ENCODE results near the gene GDI2. TPM values are rescaled to one million over a fixed set of nuclear protein-coding genes. Genes with fewer than 3 reads are reported as not detected.

GDI2 gene
- total RNA-seq, 1 experiment from 2014 or later: 144 TPM

- H3K9me2 ChIP-seq (ENCODE audit: insufficient read depth): no peaks in the 10 kb centered on the region
- no peak overlapping the region for H3K4me3 ChIP-seq (replicated peaks in 1 of 2; ENCODE audit: low read depth in 1 of 2, low read length in 2 of 2)
- no TSS peak for BruUV-seq (replicated peaks)
- RAD21 ChIA-PET (ENCODE audit: low non-redundant PET in 1 of 2, low total read pairs in 2 of 2, uncharacterized antibody in 2 of 2, unreplicated experiment in 2 of 2): no interaction called here
- no peak for DNase-seq (ENCODE audit: low read depth, low spot score)
- no peak overlapping the region for H2AFZ ChIP-seq (ENCODE audit: low read depth, low read length, poor library complexity, severe bottlenecking)
- peaks cover 5% of the 10 kb centered on the region for H3K79me2 ChIP-seq (ENCODE audit: insufficient read depth, low read length)
- H4K20me1 ChIP-seq (ENCODE audit: insufficient read depth): peaks cover 7% of the 10 kb centered on the region; the same call in 1 of the 2 replicates
- H3K4me1 ChIP-seq (ENCODE audit: control insufficient read depth in 1 of 2, insufficient read depth in 2 of 2, low read length in 2 of 2): no peaks in the 10 kb centered on the region
- intact Hi-C loops (cut with micrococcal nuclease): no loop called here
- H3K27me3 ChIP-seq (ENCODE audit: insufficient read depth, low read length): no peaks in the 10 kb centered on the region
- no peak for ATAC-seq
- H3K9me3 ChIP-seq (ENCODE audit: control insufficient read depth in 1 of 2, insufficient read depth in 1 of 2, low read depth in 1 of 2, low read length in 2 of 2): no peaks in the 10 kb centered on the region
- POLR2A ChIA-PET: no interaction called here
- TF ChIP-seq EZH2phosphoT487 (IDR thresholded peaks at IDR 0.05; ENCODE audit: borderline replicate concordance) (no peak), ZFX (IDR thresholded peaks at IDR 0.05) (no peak), EZH2 (IDR thresholded peaks at IDR 0.05) (no peak), CEBPB (IDR thresholded peaks at IDR 0.05; ENCODE audit: low read depth) (no peak), TCF7L2 (IDR thresholded peaks at IDR 0.05; ENCODE audit: borderline replicate concordance, extremely low read depth, insufficient read depth, insufficient read length) (no peak), FOSL1 (IDR thresholded peaks at IDR 0.05; ENCODE audit: low read depth) (no peak), SRF (IDR thresholded peaks at IDR 0.05; ENCODE audit: low read depth) (no peak)
- TF ChIP-seq, protein P1, sequence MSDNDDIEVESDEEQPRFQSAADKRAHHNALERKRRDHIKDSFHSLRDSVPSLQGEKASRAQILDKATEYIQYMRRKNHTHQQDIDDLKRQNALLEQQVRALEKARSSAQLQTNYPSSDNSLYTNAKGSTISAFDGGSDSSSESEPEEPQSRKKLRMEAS (IDR thresholded peaks at IDR 0.05): no peak
- TF ChIP-seq, protein P2, sequence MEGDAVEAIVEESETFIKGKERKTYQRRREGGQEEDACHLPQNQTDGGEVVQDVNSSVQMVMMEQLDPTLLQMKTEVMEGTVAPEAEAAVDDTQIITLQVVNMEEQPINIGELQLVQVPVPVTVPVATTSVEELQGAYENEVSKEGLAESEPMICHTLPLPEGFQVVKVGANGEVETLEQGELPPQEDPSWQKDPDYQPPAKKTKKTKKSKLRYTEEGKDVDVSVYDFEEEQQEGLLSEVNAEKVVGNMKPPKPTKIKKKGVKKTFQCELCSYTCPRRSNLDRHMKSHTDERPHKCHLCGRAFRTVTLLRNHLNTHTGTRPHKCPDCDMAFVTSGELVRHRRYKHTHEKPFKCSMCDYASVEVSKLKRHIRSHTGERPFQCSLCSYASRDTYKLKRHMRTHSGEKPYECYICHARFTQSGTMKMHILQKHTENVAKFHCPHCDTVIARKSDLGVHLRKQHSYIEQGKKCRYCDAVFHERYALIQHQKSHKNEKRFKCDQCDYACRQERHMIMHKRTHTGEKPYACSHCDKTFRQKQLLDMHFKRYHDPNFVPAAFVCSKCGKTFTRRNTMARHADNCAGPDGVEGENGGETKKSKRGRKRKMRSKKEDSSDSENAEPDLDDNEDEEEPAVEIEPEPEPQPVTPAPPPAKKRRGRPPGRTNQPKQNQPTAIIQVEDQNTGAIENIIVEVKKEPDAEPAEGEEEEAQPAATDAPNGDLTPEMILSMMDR (IDR thresholded peaks at IDR 0.05 in 2 of 3, conservative IDR thresholded peaks at IDR 0.05 in 1 of 3; ENCODE audit: borderline replicate concordance in 1 of 3, insufficient read depth in 1 of 3, low read depth in 2 of 3, low read length in 2 of 3): no peak
- H3K9ac ChIP-seq (ENCODE audit: low read length): no peak overlapping the region
- H3K27ac ChIP-seq (ENCODE audit: low read depth, low read length): no peak overlapping the region
- CTCF ChIA-PET: no interaction called here
- no peak overlapping the region for H3K4me2 ChIP-seq (ENCODE audit: low read length)
- peaks cover 14 to 20% of the 10 kb centered on the region in 2 experiments; a peak in 3 of 4 replicates for H3K36me3 ChIP-seq (ENCODE audit: control insufficient read depth in 1 of 2, insufficient read depth in 2 of 2, low read length in 2 of 2)
These were observed 72.0 kb downstream of the GDI2 start for GRCh38 chr10:5741276-5741675.
